Measurements from ENCODE around the gene DHRS4L2. TPM values are rescaled to one million over a fixed set of nuclear protein-coding genes. Genes with fewer than 3 reads are reported as not detected.
"Not testable (repeated sequence)": the region's sequence is repeated elsewhere in the genome, so short reads cannot be mapped to it uniquely, and the experiment has no call there.

The DHRS4L2 gene
- total and polyA plus RNA-seq, 7 donors = 19.4 to 62.0 (median 30.8) TPM

- DNase-seq (no peak), ATAC-seq (no peak)
- H3K9me3 ChIP-seq = no peaks in the 10 kb centered on the region
- H3K27ac ChIP-seq = no peak overlapping the region
- intact Hi-C loops (cut with DNase I) = no loop called here
- no peaks in the 10 kb centered on the region for H3K4me1 ChIP-seq
- 87 to 96% (median 89%) methylated on average over 7 of the region's 7 CpGs for WGBS, 3 donors
- TF ChIP-seq CTCF (IDR thresholded peaks at IDR 0.05) = no peak
- H3K4me3 ChIP-seq = no peak overlapping the region
- H3K27me3 ChIP-seq (ENCODE audit: insufficient read depth in 3 of 3, low read length in 2 of 3) = no peaks in the 10 kb centered on the region
- peaks cover 4 to 25% of the 10 kb centered on the region in 2 donors for H3K36me3 ChIP-seq (ENCODE audit: insufficient read depth in 1 of 2, low read depth in 1 of 2)
Measured at GRCh38 chr14:23942587-23942986, 46.1 kb upstream of the DHRS4L2 start.

GRCh38 chr14:23949069-23949468, 39.7 kb upstream of the DHRS4L2 start:
- H3K27me3 ChIP-seq (ENCODE audit: insufficient read depth in 3 of 3, low read length in 2 of 3); H3K9me3 ChIP-seq; DNase-seq; H3K27ac ChIP-seq; H3K4me1 ChIP-seq; ATAC-seq; H3K36me3 ChIP-seq (ENCODE audit: insufficient read depth in 1 of 2, low read depth in 1 of 2); H3K4me3 ChIP-seq; intact Hi-C loops (cut with DNase I): not testable (repeated sequence)
- 66 to 95% (median 74%) methylated on average over 2 of the region's 2 CpGs for WGBS, 3 donors

- no peak overlapping the region for H3K4me3 ChIP-seq
- peaks cover 15% of the 10 kb centered on the region for H3K4me1 ChIP-seq
- H3K27me3 ChIP-seq (ENCODE audit: insufficient read depth in 3 of 3, low read length in 2 of 3) = no peaks in the 10 kb centered on the region
- intact Hi-C loops (cut with DNase I) = no loop called here
- DNase-seq (no peak), ATAC-seq (peak in 2 of 4 donors; percentile 21 to 59)
- peaks cover 0 to under 1% of the 10 kb centered on the region in 2 donors for H3K36me3 ChIP-seq (ENCODE audit: insufficient read depth in 1 of 2, low read depth in 1 of 2)
- H3K9me3 ChIP-seq = no peaks in the 10 kb centered on the region
- TF ChIP-seq CTCF (IDR thresholded peaks at IDR 0.05) = no peak
- WGBS, 3 donors = 80 to 92% (median 87%) methylated on average over 6 of the region's 6 CpGs
- H3K27ac ChIP-seq = no peak overlapping the region
Measured at GRCh38 chr14:23950411-23951135, 38.2 kb upstream of the DHRS4L2 start.

- H3K27ac ChIP-seq, ATAC-seq: not testable (repeated sequence)
- WGBS, 3 donors = 54 to 69% (median 59%) methylated on average over 3 of the region's 3 CpGs
Measured at GRCh38 chr14:23951136-23951466, 37.6 kb upstream of the DHRS4L2 start.

GRCh38 chr14:23951590-23952201, 37.0 kb upstream of the DHRS4L2 start:
- 63 to 71% (median 66%) methylated on average over 8 of the region's 8 CpGs for WGBS, 3 donors
- TF ChIP-seq CTCF (IDR thresholded peaks at IDR 0.05) = no peak
- Histone ChIP-seq H3K4me1 (peaks cover 15% of the 10 kb centered on the region), H3K27me3 (ENCODE audit: insufficient read depth in 3 of 3, low read length in 2 of 3) (no peaks in the 10 kb centered on the region), H3K9me3 (no peaks in the 10 kb centered on the region), H3K36me3 (ENCODE audit: insufficient read depth in 1 of 2, low read depth in 1 of 2) (peaks cover 0 to 12% of the 10 kb centered on the region in 2 donors), H3K27ac (no peak overlapping the region), H3K4me3 (peak overlapping the region; percentile 90)
- intact Hi-C loops (cut with DNase I) = no loop called here
- no peak for DNase-seq
- peak in 1 of 4 donors; percentile 6 for ATAC-seq

More at GRCh38 chr14:23951136-23951466, 37.6 kb upstream of the DHRS4L2 start:
- peaks cover 15% of the 10 kb centered on the region for H3K4me1 ChIP-seq
- H3K4me3 ChIP-seq; H3K27me3 ChIP-seq (ENCODE audit: insufficient read depth in 3 of 3, low read length in 2 of 3); DNase-seq; intact Hi-C loops (cut with DNase I); H3K36me3 ChIP-seq (ENCODE audit: insufficient read depth in 1 of 2, low read depth in 1 of 2); H3K9me3 ChIP-seq: not testable (repeated sequence)

- Histone ChIP-seq H3K36me3 (ENCODE audit: insufficient read depth in 1 of 2, low read depth in 1 of 2) (peaks cover 0 to 20% of the 10 kb centered on the region in 2 donors), H3K4me1 (peaks cover 15% of the 10 kb centered on the region), H3K27ac (peak overlapping the region; percentile 87), H3K4me3 (peak overlapping the region; percentile 90)
- DNase-seq (peak in 1 of 2 donors; percentile 21), ATAC-seq (peak in 3 of 4 donors; percentile 7 to 13 (median 11))
- intact Hi-C loops (cut with DNase I); H3K27me3 ChIP-seq (ENCODE audit: insufficient read depth in 3 of 3, low read length in 2 of 3); H3K9me3 ChIP-seq: not testable (repeated sequence)
- 40 to 61% (median 41%) methylated on average over 6 of the region's 6 CpGs for whole genome bisulfite sequencing, 3 donors
Measured at GRCh38 chr14:23953116-23953463, 35.6 kb upstream of the DHRS4L2 start.

All from psoas muscle (tissue), 8 donors.